ENCODE measurements around the gene ZNF140. TPM values are rescaled to one million over a fixed set of nuclear protein-coding genes. Genes with fewer than 3 reads are reported as not detected.

Gene ZNF140
- total RNA-seq, 4 donors from 2014 or later, result 7.4 to 17.9 (median 12.2) TPM

DNA sequence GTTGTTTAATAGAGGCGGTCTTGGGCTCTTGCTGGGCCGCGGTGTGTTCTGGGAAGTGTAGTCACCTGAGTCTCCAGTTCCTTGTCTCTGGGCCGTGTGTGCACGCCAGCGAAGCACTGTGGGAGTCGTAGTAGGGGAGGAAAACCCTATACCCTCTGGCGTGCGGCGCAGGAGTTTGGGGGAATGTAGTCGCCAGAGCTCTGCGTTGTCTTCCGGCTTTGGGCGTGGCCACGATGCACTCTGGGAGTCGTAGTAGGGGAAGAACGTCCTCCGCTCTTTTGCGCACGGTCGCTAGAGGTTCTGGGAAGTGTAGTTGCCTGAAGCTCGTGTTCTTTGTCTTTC, 726 bp upstream of the ZNF140 start:
- Histone ChIP-seq H3K36me3 (peaks cover 30% of the 10 kb centered on the region), H3K27me3 (no peaks in the 10 kb centered on the region), H3K9me3 (peaks cover 52% of the 10 kb centered on the region), H3K27ac (peak overlapping the region; percentile 93), H3K4me3 (peak overlapping the region; percentile 77), H3K4me1 (peaks cover 12% of the 10 kb centered on the region)
- 0% methylated on average over 10 of the region's 22 CpGs for WGBS
- no peak for TF ChIP-seq POLR2A (IDR thresholded peaks at IDR 0.05)
- TF ChIP-seq, protein P1, sequence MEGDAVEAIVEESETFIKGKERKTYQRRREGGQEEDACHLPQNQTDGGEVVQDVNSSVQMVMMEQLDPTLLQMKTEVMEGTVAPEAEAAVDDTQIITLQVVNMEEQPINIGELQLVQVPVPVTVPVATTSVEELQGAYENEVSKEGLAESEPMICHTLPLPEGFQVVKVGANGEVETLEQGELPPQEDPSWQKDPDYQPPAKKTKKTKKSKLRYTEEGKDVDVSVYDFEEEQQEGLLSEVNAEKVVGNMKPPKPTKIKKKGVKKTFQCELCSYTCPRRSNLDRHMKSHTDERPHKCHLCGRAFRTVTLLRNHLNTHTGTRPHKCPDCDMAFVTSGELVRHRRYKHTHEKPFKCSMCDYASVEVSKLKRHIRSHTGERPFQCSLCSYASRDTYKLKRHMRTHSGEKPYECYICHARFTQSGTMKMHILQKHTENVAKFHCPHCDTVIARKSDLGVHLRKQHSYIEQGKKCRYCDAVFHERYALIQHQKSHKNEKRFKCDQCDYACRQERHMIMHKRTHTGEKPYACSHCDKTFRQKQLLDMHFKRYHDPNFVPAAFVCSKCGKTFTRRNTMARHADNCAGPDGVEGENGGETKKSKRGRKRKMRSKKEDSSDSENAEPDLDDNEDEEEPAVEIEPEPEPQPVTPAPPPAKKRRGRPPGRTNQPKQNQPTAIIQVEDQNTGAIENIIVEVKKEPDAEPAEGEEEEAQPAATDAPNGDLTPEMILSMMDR (IDR thresholded peaks at IDR 0.05), result no peak
- no peak for TF ChIP-seq EP300 (IDR thresholded peaks at IDR 0.05)
- TF ChIP-seq POLR2AphosphoS5 (IDR thresholded peaks at IDR 0.05), result peak in 1 of 3 donors; percentile 87
- DNase-seq (ENCODE audit: low spot score in 2 of 2), result peak; percentile 98 to 99

DNA sequence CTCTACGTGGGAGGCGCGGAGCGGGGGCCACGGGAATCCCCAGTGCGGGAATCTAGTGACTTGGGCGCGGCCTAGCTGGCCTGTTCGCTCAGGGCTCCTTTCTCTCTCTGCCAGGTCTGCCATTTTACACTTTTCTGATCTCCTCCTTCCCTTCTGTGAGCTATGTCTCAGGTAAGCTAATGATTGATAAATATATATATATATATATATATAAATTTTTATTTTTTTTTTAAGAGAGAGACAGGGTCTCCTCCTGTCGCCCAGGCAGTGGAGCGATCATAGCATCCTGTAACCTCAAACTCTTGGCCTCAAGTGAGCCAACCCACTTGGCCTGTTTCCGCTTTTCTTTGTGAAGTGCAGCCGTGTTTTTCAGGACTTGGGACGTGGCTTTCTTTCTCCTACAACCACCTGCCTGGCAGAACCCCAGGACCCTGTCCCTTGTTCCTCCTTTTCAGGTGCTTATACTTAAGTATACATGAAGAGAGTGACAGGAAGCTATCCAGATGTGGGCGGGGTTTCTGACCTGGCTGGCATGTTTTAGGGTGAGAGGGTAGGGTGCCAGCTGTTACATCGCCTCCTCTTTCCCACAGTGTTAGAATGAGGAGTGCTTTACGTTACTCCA, 547 bp downstream of the ZNF140 start:
- no peak for DNase-seq (ENCODE audit: low spot score in 2 of 2)
- Histone ChIP-seq H3K27ac (peak overlapping the region; percentile 93), H3K4me1 (peaks cover 12% of the 10 kb centered on the region), H3K9me3 (peaks cover 50% of the 10 kb centered on the region), H3K36me3 (peaks cover 42% of the 10 kb centered on the region), H3K4me3 (peak overlapping the region; percentile 77), H3K27me3 (no peaks in the 10 kb centered on the region)
- 24% methylated on average over 17 of the region's 17 CpGs for WGBS
- TF ChIP-seq POLR2AphosphoS5 (IDR thresholded peaks at IDR 0.05) (no peak), POLR2A (IDR thresholded peaks at IDR 0.05) (no peak), EP300 (IDR thresholded peaks at IDR 0.05) (no peak)
- TF ChIP-seq, protein P1 (IDR thresholded peaks at IDR 0.05), result no peak

DNA sequence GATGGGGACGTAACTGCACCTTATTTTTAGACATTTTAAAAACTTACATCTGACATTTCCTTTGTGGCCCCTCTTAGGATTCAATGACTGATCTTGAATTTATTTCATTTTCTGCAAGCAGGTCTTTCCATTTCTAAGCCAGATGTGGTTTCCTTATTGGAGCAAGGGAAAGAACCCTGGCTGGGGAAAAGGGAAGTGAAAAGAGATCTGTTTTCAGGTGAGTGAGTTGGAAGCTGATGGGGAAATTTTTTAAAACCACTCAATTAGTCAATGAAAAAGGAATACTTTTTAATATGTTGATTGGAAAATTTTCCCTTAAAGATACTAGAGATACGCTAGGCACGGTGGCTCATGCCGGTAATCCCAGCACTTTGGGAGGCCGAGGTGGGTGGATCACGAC, 2.6 kb downstream of the ZNF140 start:
- WGBS, result over 99% methylated on average over 6 of the region's 6 CpGs
- H3K27ac ChIP-seq, result no peak overlapping the region
- peaks cover 12% of the 10 kb centered on the region for H3K4me1 ChIP-seq
- peaks cover 63% of the 10 kb centered on the region for H3K36me3 ChIP-seq
- TF ChIP-seq POLR2AphosphoS5 (IDR thresholded peaks at IDR 0.05) (no peak), POLR2A (IDR thresholded peaks at IDR 0.05) (no peak), EP300 (IDR thresholded peaks at IDR 0.05) (no peak)
- TF ChIP-seq, protein P1 (IDR thresholded peaks at IDR 0.05), result no peak
- no peak overlapping the region for H3K4me3 ChIP-seq
- no peaks in the 10 kb centered on the region for H3K27me3 ChIP-seq
- peaks cover 52% of the 10 kb centered on the region for H3K9me3 ChIP-seq
- DNase-seq (ENCODE audit: low spot score in 2 of 2), result no peak

DNA sequence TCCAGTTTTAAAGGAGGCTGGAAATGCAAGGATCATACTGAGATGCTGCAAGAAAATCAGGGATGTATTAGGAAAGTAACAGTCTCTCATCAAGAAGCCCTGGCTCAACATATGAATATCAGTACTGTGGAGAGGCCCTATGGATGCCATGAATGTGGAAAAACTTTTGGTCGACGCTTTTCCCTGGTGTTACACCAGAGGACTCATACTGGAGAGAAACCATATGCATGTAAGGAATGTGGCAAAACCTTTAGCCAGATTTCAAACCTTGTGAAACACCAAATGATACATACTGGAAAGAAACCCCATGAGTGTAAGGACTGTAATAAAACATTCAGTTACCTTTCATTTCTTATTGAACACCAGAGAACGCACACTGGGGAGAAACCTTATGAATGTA, 24.9 kb downstream of the ZNF140 start:
- WGBS, result 100% methylated on average over 3 of the region's 3 CpGs
- no peak for DNase-seq (ENCODE audit: low spot score in 2 of 2)
- no peaks in the 10 kb centered on the region for H3K4me1 ChIP-seq
- H3K9me3 ChIP-seq, result peaks cover 95% of the 10 kb centered on the region
- no peaks in the 10 kb centered on the region for H3K27me3 ChIP-seq
- no peak overlapping the region for H3K27ac ChIP-seq
- peaks cover 68% of the 10 kb centered on the region for H3K36me3 ChIP-seq
- H3K4me3 ChIP-seq, result no peak overlapping the region
- TF ChIP-seq, protein P1 (IDR thresholded peaks at IDR 0.05), result no peak
- TF ChIP-seq POLR2AphosphoS5 (IDR thresholded peaks at IDR 0.05), result no peak
- no peak for TF ChIP-seq POLR2A (IDR thresholded peaks at IDR 0.05)

DNA sequence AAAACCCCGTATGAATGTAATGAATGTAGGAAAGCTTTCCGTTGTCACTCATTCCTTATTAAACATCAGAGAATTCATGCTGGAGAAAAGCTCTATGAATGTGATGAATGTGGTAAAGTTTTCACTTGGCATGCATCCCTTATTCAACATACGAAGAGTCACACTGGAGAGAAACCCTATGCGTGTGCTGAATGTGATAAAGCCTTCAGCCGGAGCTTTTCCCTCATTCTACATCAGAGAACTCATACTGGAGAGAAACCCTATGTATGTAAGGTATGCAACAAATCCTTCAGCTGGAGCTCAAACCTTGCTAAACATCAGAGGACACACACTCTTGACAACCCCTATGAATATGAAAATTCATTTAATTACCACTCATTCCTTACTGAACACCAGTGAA, 25.5 kb downstream of the ZNF140 start:
- TF ChIP-seq EP300 (IDR thresholded peaks at IDR 0.05) (no peak), POLR2A (IDR thresholded peaks at IDR 0.05) (no peak), POLR2AphosphoS5 (IDR thresholded peaks at IDR 0.05) (no peak)
- TF ChIP-seq, protein P1 (IDR thresholded peaks at IDR 0.05), result no peak
- H3K27ac ChIP-seq, result no peak overlapping the region
- H3K9me3 ChIP-seq, result peaks cover 95% of the 10 kb centered on the region
- no peaks in the 10 kb centered on the region for H3K4me1 ChIP-seq
- H3K36me3 ChIP-seq, result peaks cover 62% of the 10 kb centered on the region
- no peak overlapping the region for H3K4me3 ChIP-seq
- no peak for DNase-seq (ENCODE audit: low spot score in 2 of 2)
- H3K27me3 ChIP-seq, result no peaks in the 10 kb centered on the region
- WGBS, result 97% methylated on average over 5 of the region's 5 CpGs
